ENCODE results near the gene DQX1.

Gene DQX1

DNA sequence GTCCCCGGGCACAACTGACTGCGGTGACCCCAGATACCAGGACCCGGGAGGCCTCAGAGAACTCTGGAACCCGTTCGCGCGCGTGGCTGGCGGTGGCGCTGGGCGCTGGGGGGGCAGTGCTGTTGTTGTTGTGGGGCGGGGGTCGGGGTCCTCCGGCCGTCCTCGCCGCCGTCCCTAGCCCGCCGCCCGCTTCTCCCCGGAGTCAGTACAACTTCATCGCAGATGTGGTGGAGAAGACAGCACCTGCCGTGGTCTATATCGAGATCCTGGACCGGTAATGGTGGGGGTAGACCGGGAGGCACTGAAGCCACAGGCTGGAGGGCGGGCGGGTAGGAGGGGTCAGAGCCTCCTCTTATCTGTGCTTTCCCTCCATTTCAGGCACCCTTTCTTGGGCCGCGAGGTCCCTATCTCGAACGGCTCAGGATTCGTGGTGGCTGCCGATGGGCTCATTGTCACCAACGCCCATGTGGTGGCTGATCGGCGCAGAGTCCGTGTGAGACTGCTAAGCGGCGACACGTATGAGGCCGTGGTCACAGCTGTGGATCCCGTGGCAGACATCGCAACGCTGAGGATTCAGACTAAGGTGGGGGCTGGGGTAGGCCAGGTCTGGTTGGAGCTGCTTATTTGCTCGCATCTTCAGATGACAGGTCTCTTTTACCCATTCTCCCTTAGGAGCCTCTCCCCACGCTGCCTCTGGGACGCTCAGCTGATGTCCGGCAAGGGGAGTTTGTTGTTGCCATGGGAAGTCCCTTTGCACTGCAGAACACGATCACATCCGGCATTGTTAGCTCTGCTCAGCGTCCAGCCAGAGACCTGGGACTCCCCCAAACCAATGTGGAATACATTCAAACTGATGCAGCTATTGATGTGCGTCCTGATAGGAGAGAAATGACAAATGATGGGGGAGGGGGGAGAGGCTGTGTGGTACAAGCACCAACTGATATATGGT lies 4.5 kb upstream of the DQX1 start:
- DNase-seq: peak; percentile 79

DNA sequence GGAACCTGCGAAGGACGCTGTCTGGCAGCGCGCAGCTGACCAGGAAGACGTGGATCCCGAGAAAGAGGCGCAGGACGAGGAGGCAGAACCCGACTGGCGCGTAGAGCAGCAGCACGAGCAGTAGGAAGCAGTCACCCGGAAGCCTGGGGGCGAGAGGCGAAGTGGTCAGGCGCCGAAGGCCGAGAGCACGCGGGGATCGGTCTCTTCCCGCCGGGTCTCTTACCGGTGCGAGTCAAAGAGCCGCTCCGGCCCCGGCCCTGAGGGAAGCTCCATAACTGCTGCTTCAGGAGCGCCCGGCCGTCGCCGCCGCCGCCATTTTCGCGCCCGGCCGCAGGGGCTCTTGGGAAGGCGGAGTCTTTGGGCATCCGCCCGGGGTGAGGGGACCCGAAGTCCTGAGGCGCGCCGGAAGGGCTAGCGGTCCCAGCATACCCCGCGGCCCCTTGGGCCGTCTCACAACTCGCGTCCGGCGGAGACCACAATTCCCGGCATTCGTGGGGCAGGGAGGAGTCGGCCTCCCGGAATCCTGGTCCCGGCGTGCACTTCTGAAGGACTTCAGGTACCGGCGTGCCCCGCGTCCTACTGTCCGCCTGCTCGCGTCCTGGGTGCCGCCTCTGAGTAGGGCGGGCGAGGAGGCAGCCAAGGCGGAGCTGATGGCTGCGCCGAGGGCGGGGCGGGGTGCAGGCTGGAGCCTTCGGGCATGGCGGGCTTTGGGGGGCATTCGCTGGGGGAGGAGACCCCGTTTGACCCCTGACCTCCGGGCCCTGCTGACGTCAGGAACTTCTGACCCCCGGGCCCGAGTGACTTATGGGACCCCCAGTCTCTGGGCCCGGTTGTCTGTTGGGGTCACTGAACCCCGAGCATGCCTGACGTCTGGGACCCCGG lies 3.6 kb upstream of the DQX1 start, which contains the start of the genes AUP1 and HTRA2:
TSS of gene AUP1 (minus strand) at position 350 of the 882 bp plus-strand sequence. CDS start at position 273, 77 bp downstream.
TSS of gene HTRA2 (plus strand) at position 577 of the 882 bp plus-strand sequence. CDS start at position 651, 74 bp downstream.
- DNase-seq: peak; percentile 100

GRCh38 chr2:74528600-74529356 lies 2.7 kb upstream of the DQX1 start:
- DNase-seq: no peak

GRCh38 chr2:74527741-74528140 lies 1.7 kb upstream of the DQX1 start:
- DNase-seq: no peak

DNA sequence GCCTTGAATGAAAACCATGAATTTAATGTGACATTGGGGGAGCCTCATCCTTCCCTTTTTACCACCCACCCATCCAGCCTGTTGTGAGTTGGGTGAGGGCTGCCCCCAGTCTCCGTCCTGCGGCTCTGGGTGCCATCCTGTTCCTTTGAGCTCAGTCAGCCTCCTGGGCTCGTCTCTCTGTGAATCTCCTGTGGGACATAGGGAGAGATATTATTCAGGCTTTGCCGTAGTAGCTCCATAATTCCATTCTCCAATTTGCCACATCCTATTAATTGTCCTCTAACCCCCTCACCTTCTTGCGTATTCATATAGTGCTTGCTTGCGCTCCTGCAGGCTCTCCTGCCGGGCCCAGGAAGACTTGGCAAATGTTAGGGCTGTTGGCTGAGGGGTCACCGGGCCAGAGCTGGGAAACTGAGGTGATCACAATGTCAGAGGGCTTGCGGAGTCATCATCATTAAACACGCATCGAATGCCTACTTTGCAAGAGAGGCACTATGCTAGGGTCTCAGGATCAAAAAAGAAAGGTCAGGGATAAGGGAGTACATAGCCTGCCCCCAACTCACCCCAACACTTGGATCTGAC lies 709 bp upstream of the DQX1 start:
- DNase-seq: no peak

- DNase-seq: no peak
These were observed 895 bp downstream of the DQX1 start for GRCh38 chr2:74524955-74525716.

DNA sequence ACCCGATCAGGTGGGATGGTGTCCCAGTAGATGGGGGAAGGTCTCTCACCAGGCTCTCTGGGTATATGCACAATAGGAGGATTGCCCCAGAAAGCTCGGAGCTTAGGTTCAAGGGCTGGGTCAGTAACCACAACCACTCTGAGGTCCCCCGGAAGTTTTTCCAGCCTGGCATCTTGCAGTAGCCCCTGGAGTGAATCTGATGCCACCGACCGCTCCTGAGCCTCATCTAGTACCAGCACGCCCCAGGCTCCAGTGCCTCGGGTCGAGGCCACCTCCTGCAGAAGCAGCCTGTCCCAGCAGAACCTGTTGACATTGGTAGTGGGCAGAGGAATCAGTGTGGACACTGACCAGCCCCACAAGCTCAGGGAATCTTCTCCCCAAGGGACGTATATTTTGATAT lies 2.0 kb downstream of the DQX1 start:
- DNase-seq: no peak

GRCh38 chr2:74522516-74522915 lies 3.5 kb downstream of the DQX1 start:
- DNase-seq: no peak

GRCh38 chr2:74516650-74517049 lies 9.4 kb downstream of the DQX1 start:
- no peak for DNase-seq

DNA sequence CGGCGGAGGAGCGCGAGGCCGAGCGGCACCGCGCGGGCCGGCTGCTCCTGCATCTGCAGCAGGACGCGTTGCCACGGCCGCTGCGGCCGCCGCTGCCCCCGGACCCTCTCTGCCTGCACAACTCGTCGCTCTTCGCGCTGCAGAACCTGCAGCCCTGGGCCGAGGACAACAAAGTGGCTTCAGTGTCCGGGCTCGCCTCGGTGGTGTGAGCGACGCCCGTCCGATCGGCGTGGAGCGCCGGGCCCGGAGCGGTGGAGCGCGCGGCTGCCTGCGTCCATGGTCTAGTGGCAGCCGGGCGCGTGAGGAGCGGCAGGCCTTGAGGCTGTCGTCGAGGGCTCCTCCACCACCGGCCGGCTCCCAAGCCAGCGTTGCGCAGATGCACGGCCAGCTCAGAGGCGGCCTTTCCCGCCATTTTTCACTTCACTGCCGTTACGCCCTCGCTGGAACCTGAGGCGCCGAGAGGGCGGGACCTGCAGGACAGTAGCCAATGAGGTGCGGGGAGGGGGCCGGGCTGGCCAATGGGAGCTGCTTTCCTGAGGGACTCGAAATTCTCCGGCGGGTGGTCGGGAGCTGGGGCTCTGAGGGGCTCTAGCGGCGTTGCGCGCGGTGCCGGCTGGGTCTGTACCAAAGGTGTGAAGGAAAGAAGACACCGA lies 9.9 kb downstream of the DQX1 start:
- DNase-seq: peak; percentile 87

DNA sequence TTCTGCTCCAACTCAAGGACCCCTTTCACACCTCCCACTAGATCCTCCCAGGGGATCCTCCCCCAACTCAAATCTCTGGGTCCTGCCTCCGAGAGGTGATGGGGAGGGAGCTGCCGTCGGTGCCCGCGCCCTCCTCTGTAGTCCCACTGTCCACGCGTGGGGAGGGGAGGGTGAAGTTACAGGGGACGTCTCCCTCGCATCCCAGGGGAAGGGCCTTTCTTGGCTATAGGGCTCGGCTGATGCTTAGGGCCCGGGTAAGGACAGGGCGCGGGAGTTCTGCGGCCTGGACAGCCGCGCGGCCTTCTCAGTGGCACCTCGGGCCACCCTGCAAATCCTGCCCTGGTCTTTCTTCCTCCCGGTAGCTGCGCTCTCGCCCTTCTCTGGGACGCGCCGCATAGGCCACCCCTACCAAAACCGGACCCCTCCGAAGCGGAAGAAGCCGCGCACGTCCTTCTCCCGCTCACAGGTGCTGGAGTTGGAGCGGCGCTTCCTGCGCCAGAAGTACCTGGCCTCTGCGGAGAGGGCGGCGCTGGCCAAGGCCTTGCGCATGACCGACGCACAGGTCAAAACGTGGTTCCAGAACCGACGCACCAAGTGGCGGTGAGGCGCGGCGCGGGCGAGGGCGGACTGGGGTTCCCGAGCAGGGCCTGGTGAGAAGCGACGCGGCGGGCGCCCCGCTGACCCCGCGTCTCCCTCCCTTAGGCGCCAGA lies 10.6 kb downstream of the DQX1 start:
- DNase-seq: peak; percentile 80

DNA sequence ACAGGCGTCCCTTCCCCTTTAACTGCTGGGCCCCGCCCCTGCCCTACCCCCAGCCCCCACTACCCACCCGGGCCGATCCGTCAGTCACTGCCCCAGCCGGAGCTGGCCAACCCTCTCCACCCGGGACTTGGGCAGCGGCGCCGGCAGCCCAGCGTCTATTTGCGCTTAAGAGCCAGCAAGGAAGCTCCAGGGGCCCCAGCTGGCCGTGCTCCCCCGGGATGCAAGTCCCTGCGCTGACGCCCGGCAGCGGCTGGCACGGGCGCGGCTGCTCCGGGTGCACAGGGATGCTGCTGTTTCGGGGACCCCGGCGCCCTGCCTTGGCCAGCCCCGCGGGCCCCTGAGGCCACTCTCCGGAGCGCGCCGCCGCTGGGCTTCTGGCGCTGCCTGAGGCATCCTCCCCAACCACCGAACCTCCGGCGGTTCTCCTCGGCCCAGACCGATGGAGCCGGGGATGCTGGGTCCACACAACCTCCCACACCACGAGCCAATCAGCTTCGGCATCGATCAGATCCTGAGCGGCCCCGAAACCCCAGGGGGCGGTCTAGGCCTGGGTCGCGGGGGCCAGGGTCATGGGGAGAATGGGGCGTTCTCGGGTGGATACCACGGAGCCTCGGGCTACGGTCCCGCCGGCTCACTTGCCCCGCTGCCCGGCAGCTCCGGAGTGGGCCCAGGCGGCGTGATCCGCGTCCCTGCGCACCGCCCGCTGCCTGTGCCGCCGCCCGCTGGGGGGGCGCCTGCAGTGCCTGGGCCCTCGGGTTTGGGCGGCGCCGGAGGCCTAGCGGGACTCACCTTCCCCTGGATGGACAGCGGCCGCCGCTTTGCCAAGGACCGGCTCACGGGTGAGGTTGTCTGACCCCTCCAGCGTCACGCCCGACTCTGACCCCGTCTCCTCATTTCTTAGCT lies 11.4 kb downstream of the DQX1 start, which contains the start of gene TLX2:
TSS of gene TLX2 (plus strand) at position 83 of the 903 bp plus-strand sequence. CDS start at position 440, 357 bp downstream.
- peak; percentile 62 for DNase-seq

- DNase-seq: peak; percentile 57
These were observed 12.2 kb downstream of the DQX1 start for GRCh38 chr2:74513605-74514367.

GRCh38 chr2:74512744-74513604 lies 13.1 kb downstream of the DQX1 start:
- DNase-seq: no peak

DNA sequence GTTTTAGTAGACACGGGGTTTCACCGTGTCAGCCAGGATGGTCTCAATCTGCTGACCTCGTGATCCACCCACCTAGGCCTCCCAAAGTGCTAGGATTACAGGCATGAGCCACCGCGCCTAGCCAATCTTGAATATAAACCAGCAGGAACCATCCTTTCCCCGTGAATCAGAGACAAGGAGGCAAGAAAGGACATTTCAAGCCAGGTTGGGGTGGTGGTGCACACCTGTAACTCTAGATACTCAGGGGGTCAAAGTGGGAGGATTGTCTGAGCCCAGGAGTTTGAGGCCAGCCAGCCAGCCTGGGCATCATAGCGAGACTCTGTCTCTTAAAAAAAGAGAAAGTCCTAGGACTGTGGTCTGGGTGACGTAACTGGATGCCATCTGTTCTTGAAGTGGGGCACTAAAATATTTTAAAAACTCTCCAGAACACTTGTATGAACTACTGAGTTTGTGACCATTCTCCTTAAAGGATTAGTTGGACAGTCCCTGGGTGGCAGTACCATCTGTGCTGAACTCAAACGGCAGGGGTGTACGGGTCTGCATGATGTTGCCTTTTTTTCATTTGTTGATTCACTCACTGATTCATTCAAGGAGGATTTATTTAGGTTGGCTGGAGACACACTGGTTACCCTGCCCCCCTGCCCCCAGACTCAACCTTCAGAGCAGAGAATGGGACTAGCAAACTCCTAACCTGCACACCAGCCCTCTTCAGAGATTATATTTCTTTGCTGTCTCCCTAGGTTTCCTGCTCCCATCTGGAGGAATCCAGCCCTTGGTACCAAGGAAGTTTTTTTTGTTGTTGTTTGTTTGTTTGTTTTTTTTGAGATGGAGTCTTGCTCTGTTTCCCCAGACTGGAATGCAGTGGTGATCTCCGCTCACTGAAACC lies 14.7 kb downstream of the DQX1 start:
- DNase-seq: no peak

DNA sequence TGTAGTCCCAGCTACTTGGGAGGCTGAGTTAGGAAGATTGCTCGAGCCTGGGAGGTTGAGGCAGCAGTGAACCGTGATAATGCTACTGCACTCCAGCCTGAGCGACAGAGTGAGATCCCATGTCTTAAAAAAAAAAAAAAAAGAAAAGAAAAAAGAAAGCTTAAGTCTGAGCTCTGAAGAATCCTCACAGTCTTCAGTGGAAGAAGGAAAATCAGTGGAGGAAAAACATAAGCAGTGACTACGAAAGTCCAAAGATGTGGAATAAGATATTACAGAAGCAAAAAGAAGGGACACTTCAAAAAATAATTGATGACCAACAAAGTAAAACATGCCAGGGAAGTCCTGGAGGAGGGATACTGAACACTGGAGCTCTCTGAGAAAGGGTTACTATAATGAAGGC lies 15.8 kb downstream of the DQX1 start:
- DNase-seq: no peak
